Neural cell (in vitro differentiated cells): Measurements from ENCODE around the gene SLC2A4. TPM values are rescaled to one million over a fixed set of nuclear protein-coding genes. Genes with fewer than 3 reads are reported as not detected.
A peak's percentile ranks its signal among the peaks of the same experiment; 100 is the strongest.

ENCODE experiments used
- H2AFZ ChIP-seq: fragments of 200-600, 300-800 bp; sonication (generic), shearing (Covaris generic); 2 replicates; pipeline ENCODE4 v1.6.0; 2014; ENCODE audit warnings: low read depth, mild to moderate bottlenecking, antibody characterized with exemption, low read length, moderate library complexity
- H3F3A ChIP-seq: fragments of 200-600 bp; shearing (Covaris generic); 2 replicates; pipeline ENCODE4 v1.6.1; 2016; ENCODE audit warnings: mild to moderate bottlenecking, moderate library complexity, mixed read lengths, antibody characterized with exemption, low read length; ENCODE audit not compliant: insufficient read depth, poor library complexity, severe bottlenecking
- H3K27ac ChIP-seq: fragments of 200-600, 300-800 bp; sonication (generic), shearing (Covaris generic); 2 replicates; pipeline ENCODE4 v1.5.1; 2014; ENCODE audit warnings: mild to moderate bottlenecking, low read length, moderate library complexity
- H3K27me3 ChIP-seq: fragments of 300-800, 200-600 bp; sonication (generic), shearing (Covaris generic); 2 replicates; pipeline ENCODE4 v1.6.0; 2014; ENCODE audit warnings: mild to moderate bottlenecking, low read depth, low read length, moderate library complexity; ENCODE audit not compliant: insufficient read depth
- H3K36me3 ChIP-seq: fragments of 300-800, 200-600 bp; sonication (generic), shearing (Covaris generic); 2 replicates; pipeline ENCODE4 v1.5.1; 2014; ENCODE audit warnings: mild to moderate bottlenecking, antibody characterized with exemption, low read length, moderate library complexity; ENCODE audit not compliant: insufficient read depth
- H3K4me2 ChIP-seq: fragments of 300-800, 200-600 bp; sonication (generic), shearing (Covaris generic); 2 replicates; pipeline ENCODE4 v1.6.0; 2014; ENCODE audit warnings: mild to moderate bottlenecking, low read length
- H3K4me3 ChIP-seq: fragments of 300-800, 200-600 bp; sonication (generic), shearing (Covaris generic); 2 replicates; pipeline ENCODE4 v1.5.1; 2014; ENCODE audit warnings: mild to moderate bottlenecking, low read length, moderate library complexity
- H3K79me2 ChIP-seq: fragments of 200-600 bp; shearing (Covaris generic); replicated peaks from 2 replicates; pipeline ENCODE4 v1.6.0; 2014; ENCODE audit warnings: mild to moderate bottlenecking, low read length, moderate library complexity; ENCODE audit not compliant: insufficient read depth
- H3K9ac ChIP-seq: fragments of 300-800, 200-600 bp; sonication (generic), shearing (Covaris generic); 2 replicates; pipeline ENCODE4 v1.6.1; 2016; ENCODE audit warnings: mild to moderate bottlenecking, low read length, mixed read lengths
- H3K9me2 ChIP-seq: fragments of 200-600 bp; shearing (Covaris generic); 2 replicates; pipeline ENCODE4 v1.6.1; 2016; ENCODE audit warnings: mild to moderate bottlenecking, low read length, mixed read lengths; ENCODE audit not compliant: insufficient read depth
- H3K9me3 ChIP-seq: fragments of 200-600, 300-800 bp; sonication (generic), shearing (Covaris generic); 2 replicates; pipeline ENCODE4 v1.6.1; 2016; ENCODE audit warnings: mild to moderate bottlenecking, mixed run types, low read length, moderate library complexity, mixed read lengths
- H4K20me1 ChIP-seq: fragments of 200-600 bp; shearing (Covaris generic); 2 replicates; pipeline ENCODE4 v1.6.1; 2016; ENCODE audit warnings: mild to moderate bottlenecking, mixed run types; ENCODE audit not compliant: insufficient read depth
- CTCF ChIP-seq: fragments of 450-650 bp; IDR thresholded peaks from 2 replicates; pipeline ENCODE4 v1.5.1; 2014; ENCODE audit warnings: antibody characterized with exemption, mild to moderate bottlenecking, moderate library complexity; ENCODE audit not compliant: poor library complexity, severe bottlenecking
- MXI1 ChIP-seq: fragments of 450-650 bp; conservative IDR thresholded peaks from 2 replicates; pipeline ENCODE4 v1.6.1; 2014; ENCODE audit warnings: antibody characterized with exemption, mild to moderate bottlenecking; ENCODE audit not compliant: poor library complexity, severe bottlenecking
- RAD21 ChIP-seq: fragments of 450-650 bp; conservative IDR thresholded peaks from 2 replicates; pipeline ENCODE4 v1.6.1; 2014; ENCODE audit warnings: antibody characterized with exemption, mild to moderate bottlenecking, moderate library complexity
- SMC3 ChIP-seq: fragments of 450-650 bp; conservative IDR thresholded peaks from 2 replicates; pipeline ENCODE4 v1.6.1; 2014; ENCODE audit warnings: antibody characterized with exemption, mild to moderate bottlenecking, moderate library complexity; ENCODE audit not compliant: poor library complexity
- polyA plus RNA-seq: library from polyadenylated mRNA; depleted of rRNA; stranded (reverse); fragments of >200 nt; gene quantifications from 2 replicates; pipeline ENCODE4 v1.2.3, GENCODE V29; 2014
- TF ChIP-seq, protein P1 (sequence below): IDR thresholded peaks from 2 replicates; pipeline ENCODE4 v1.6.1; 2012; ENCODE audit warnings: borderline replicate concordance

SLC2A4 gene
- polyA plus RNA-seq, 1 donor from 2014 or later: not detected

GRCh38 chr17:7323731-7324437, 42.4 kb downstream of the SLC2A4 start:
- peak; percentile 62 for TF ChIP-seq RAD21
- peak; percentile 80 for TF ChIP-seq SMC3
- no peak for TF ChIP-seq MXI1
- TF ChIP-seq CTCF: peak; percentile 75

GRCh38 chr17:7324438-7324779, 42.9 kb downstream of the SLC2A4 start:
- TF ChIP-seq CTCF (peak; percentile 8), SMC3 (peak; percentile 33)
- TF ChIP-seq, protein P1, sequence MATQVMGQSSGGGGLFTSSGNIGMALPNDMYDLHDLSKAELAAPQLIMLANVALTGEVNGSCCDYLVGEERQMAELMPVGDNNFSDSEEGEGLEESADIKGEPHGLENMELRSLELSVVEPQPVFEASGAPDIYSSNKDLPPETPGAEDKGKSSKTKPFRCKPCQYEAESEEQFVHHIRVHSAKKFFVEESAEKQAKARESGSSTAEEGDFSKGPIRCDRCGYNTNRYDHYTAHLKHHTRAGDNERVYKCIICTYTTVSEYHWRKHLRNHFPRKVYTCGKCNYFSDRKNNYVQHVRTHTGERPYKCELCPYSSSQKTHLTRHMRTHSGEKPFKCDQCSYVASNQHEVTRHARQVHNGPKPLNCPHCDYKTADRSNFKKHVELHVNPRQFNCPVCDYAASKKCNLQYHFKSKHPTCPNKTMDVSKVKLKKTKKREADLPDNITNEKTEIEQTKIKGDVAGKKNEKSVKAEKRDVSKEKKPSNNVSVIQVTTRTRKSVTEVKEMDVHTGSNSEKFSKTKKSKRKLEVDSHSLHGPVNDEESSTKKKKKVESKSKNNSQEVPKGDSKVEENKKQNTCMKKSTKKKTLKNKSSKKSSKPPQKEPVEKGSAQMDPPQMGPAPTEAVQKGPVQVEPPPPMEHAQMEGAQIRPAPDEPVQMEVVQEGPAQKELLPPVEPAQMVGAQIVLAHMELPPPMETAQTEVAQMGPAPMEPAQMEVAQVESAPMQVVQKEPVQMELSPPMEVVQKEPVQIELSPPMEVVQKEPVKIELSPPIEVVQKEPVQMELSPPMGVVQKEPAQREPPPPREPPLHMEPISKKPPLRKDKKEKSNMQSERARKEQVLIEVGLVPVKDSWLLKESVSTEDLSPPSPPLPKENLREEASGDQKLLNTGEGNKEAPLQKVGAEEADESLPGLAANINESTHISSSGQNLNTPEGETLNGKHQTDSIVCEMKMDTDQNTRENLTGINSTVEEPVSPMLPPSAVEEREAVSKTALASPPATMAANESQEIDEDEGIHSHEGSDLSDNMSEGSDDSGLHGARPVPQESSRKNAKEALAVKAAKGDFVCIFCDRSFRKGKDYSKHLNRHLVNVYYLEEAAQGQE: no peak
- Histone ChIP-seq H4K20me1 (no peaks in the 10 kb centered on the region), H3K4me2 (no peak overlapping the region), H3K4me3 (no peak overlapping the region), H3F3A (no peaks in the 10 kb centered on the region), H3K79me2 (peaks cover 9% of the 10 kb centered on the region), H3K36me3 (no peaks in the 10 kb centered on the region), H3K9me2 (no peaks in the 10 kb centered on the region), H3K9ac (no peak overlapping the region), H3K27ac (no peak overlapping the region), H3K9me3 (no peaks in the 10 kb centered on the region), H3K27me3 (no peaks in the 10 kb centered on the region), H2AFZ (no peak overlapping the region)

More at GRCh38 chr17:7323731-7324437, 42.4 kb downstream of the SLC2A4 start:
- Histone ChIP-seq H3K27ac (no peak overlapping the region), H2AFZ (no peak overlapping the region), H3K9me2 (no peaks in the 10 kb centered on the region), H3K79me2 (peaks cover 9% of the 10 kb centered on the region), H3K9ac (no peak overlapping the region), H3K4me3 (no peak overlapping the region), H4K20me1 (no peaks in the 10 kb centered on the region), H3K36me3 (no peaks in the 10 kb centered on the region), H3F3A (no peaks in the 10 kb centered on the region), H3K27me3 (no peaks in the 10 kb centered on the region), H3K4me2 (no peak overlapping the region), H3K9me3 (no peaks in the 10 kb centered on the region)
